Keratinocyte (primary cell): ENCODE data around the gene DENND1A.

Source experiments
- CTCF ChIP-seq, 3 experiments: IDR thresholded peaks in 1 of 3; conservative IDR thresholded peaks in 1 of 3; optimal IDR thresholded peaks in 1 of 3; 2 replicates in 2 of 3; 3 replicates in 1 of 3; pipeline versions ENCODE3 to v1.5.1; 2011; ENCODE audit warnings: low read length in 3 of 3, mild to moderate bottlenecking in 3 of 3, moderate library complexity in 2 of 3, control low read depth in 1 of 3, inconsistent platforms in 1 of 3; ENCODE audit not compliant: insufficient read depth in 2 of 3; ENCODE audit errors: extremely low read depth in 1 of 3
- EZH2 ChIP-seq: IDR thresholded peaks from one replicate; pipeline ENCODE4 v1.6.1; 2012; ENCODE audit warnings: inconsistent platforms, mild to moderate bottlenecking, low read length, moderate library complexity

DNA sequence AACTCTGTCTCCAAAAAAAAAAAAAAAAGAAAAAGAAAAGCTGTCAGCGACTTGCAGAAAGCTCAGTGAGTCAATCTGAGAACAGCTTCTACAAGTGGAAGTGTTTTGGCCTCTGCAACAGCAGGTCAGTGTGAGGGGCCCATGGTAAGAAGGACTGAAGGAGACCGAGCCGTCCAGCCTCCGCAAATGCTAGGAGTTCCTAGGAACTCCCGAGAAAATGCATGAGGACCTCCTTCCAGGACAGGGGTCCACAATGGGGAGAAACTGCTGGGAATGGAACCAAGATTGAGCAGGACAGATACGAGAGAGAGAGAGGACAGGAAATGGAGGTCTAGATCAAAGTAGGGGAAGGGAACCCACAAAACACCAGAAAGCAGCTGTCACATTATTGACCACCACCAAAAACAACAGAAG, 393.5 kb downstream of the DENND1A start:
- TF ChIP-seq CTCF (optimal IDR thresholded peaks at IDR 0.05 in 1 of 3, IDR thresholded peaks at IDR 0.05 in 1 of 3, conservative IDR thresholded peaks at IDR 0.05 in 1 of 3; ENCODE audit: extremely low read depth in 1 of 3, insufficient read depth in 2 of 3, low read length in 3 of 3) = no peak
- TF ChIP-seq EZH2 = no peak
